Chondrocyte (in vitro differentiated cells): Measurements from ENCODE around the gene FAM168A. TPM values are rescaled to one million over a fixed set of nuclear protein-coding genes. Genes with fewer than 3 reads are reported as not detected.

ENCODE experiments used
- DNase-seq: peaks from one replicate; pipeline ENCODE4 v3.0.0; 2021; ENCODE audit warnings: mixed read lengths, low spot score
- H3K27ac Mint-ChIP-seq: one replicate; pipeline ENCODE4 v1.8.0; 2021; ENCODE audit warnings: mild to moderate bottlenecking, moderate library complexity, mixed read lengths; ENCODE audit not compliant: unreplicated experiment
- H3K27me3 Mint-ChIP-seq: 2 replicates; pipeline ENCODE4 v1.8.0; 2021; ENCODE audit warnings: low read depth, mixed read lengths
- H3K36me3 Mint-ChIP-seq: 2 replicates; pipeline ENCODE4 v1.8.0; 2021; ENCODE audit warnings: low read depth, mixed read lengths
- H3K4me1 Mint-ChIP-seq: 2 replicates; pipeline ENCODE4 v1.8.0; 2021; ENCODE audit warnings: low read depth, mild to moderate bottlenecking, mixed read lengths
- H3K4me3 Mint-ChIP-seq: one replicate; pipeline ENCODE4 v1.8.0; 2021; ENCODE audit warnings: mild to moderate bottlenecking, moderate library complexity, mixed read lengths; ENCODE audit not compliant: unreplicated experiment
- H3K9me3 Mint-ChIP-seq: 2 replicates; pipeline ENCODE4 v1.8.0; 2021; ENCODE audit warnings: low read depth, mixed read lengths
- total RNA-seq: library from RNA; stranded (reverse); gene quantifications from 3 replicates; pipeline ENCODE4 v1.2.1, GENCODE V29; 2021
- TF ChIP-seq, protein P1 (sequence below): fragments of 200-600 bp; sonication (generic); IDR thresholded peaks from 2 replicates; pipeline ENCODE4 v1.5.0; 2021; ENCODE audit warnings: antibody characterized with exemption, mild to moderate bottlenecking, moderate library complexity

Gene FAM168A
- total RNA-seq, 1 donor from 2014 or later, result 53.7 TPM

DNA sequence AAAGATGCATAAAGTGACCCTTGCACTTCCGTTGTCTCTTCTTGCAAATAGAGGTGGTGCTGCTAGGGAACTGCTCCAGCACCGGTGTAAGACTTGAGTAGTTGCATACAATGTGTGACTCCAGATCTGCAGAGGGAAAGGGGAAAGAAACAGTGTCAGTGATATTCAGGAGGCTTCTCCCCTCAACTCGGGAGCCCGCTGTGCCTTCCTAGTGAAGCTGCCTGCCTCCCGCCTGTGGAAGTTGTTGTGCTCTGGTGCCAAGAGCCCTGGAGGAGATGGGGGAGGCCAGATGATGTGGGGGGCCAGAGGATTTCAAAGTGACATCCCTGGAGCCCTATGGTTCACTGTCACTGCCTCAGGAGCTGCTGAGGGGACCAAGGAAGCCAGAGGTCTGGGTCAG is 191.3 kb downstream of the FAM168A start:
- Mint-ChIP-seq H3K4me3 (no peak overlapping the region), H3K9me3 (no peaks in the 10 kb centered on the region), H3K36me3 (peaks cover 18% of the 10 kb centered on the region), H3K27ac (no peak overlapping the region), H3K4me1 (peaks cover 13% of the 10 kb centered on the region), H3K27me3 (no peaks in the 10 kb centered on the region)
- no peak for DNase-seq
- TF ChIP-seq, protein P1, sequence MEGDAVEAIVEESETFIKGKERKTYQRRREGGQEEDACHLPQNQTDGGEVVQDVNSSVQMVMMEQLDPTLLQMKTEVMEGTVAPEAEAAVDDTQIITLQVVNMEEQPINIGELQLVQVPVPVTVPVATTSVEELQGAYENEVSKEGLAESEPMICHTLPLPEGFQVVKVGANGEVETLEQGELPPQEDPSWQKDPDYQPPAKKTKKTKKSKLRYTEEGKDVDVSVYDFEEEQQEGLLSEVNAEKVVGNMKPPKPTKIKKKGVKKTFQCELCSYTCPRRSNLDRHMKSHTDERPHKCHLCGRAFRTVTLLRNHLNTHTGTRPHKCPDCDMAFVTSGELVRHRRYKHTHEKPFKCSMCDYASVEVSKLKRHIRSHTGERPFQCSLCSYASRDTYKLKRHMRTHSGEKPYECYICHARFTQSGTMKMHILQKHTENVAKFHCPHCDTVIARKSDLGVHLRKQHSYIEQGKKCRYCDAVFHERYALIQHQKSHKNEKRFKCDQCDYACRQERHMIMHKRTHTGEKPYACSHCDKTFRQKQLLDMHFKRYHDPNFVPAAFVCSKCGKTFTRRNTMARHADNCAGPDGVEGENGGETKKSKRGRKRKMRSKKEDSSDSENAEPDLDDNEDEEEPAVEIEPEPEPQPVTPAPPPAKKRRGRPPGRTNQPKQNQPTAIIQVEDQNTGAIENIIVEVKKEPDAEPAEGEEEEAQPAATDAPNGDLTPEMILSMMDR, result no peak

DNA sequence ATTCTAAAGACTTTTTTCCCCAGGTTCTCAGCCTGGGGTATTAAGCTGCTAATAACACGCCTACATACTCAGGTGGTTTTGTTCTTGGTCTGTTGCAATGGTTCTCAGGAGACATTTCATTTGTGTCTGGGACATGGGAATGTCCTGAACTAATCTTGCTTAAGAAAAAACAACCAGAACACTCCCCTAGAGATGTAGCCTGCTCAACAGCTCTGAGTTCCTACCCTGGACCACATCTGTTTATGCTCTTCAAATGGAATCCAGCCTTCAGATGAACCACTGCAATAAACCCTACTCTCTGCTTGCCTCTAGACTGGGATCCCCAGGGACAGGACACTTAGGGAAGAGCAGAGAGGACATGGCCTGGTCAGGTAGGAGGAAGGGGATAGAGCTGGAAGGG is 191.8 kb downstream of the FAM168A start:
- DNase-seq, result no peak
- no peaks in the 10 kb centered on the region for H3K9me3 Mint-ChIP-seq
- no peak overlapping the region for H3K27ac Mint-ChIP-seq
- peaks cover 18% of the 10 kb centered on the region for H3K36me3 Mint-ChIP-seq
- no peaks in the 10 kb centered on the region for H3K27me3 Mint-ChIP-seq
- H3K4me1 Mint-ChIP-seq, result peaks cover 9% of the 10 kb centered on the region
- TF ChIP-seq, protein P1, result no peak
- H3K4me3 Mint-ChIP-seq, result no peak overlapping the region

DNA sequence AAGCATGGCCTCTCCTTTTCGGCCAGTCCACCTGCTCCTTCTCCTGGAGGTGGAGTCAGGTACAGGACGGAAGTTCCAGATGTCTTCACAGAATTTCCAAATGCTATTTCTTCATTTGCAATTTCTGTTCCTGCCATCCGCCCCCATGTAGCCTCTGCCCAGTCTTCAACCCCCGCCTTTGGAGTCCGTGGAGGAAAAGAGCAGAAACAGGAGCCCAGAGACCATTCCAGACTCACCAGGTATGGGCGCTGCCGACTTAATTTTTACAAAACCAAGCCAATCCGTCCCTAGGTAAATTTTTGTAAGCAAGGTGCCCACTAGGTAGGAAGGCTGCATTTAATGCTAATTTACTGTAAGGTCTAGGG is 192.8 kb downstream of the FAM168A start:
- Mint-ChIP-seq H3K4me3 (no peak overlapping the region), H3K36me3 (peaks cover 18% of the 10 kb centered on the region), H3K9me3 (no peaks in the 10 kb centered on the region), H3K27ac (no peak overlapping the region), H3K4me1 (peaks cover under 1% of the 10 kb centered on the region), H3K27me3 (no peaks in the 10 kb centered on the region)
- no peak for DNase-seq
- TF ChIP-seq, protein P1, result no peak

DNA sequence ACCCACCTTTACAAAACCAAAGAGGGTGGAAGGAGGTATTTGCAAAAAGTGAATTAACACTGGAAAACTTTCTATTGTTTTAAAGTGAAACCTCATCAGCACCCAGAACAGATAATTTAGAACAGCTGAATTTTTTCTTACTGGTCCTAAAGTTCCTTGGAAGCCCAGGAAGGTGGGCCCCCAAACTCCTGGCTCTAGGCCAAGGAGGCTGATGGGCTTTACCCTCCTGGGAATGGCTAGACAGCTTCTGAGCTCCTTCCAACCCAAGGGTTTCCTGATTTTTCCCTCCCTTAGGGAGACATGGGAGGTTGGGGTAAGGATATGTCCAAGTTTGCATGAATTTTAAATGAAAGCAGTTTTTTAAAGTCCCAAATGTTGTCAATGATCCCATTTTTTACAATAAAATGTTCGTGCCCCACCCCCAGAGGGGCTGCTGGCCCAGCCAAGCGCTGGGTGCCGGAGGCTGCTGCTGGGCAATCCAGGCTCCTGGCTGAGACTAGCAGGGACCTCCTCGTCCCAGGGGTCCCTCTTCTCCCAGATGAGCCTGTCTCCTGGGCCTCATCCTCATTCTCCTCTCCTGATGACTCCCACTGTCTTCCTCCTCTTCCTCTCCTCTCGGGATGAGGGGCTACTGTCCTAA is 193.3 kb downstream of the FAM168A start:
- DNase-seq, result no peak
- Mint-ChIP-seq H3K9me3 (no peaks in the 10 kb centered on the region), H3K4me1 (no peaks in the 10 kb centered on the region), H3K27ac (no peak overlapping the region), H3K4me3 (no peak overlapping the region), H3K36me3 (peaks cover 16% of the 10 kb centered on the region), H3K27me3 (no peaks in the 10 kb centered on the region)
- TF ChIP-seq, protein P1, result no peak

DNA sequence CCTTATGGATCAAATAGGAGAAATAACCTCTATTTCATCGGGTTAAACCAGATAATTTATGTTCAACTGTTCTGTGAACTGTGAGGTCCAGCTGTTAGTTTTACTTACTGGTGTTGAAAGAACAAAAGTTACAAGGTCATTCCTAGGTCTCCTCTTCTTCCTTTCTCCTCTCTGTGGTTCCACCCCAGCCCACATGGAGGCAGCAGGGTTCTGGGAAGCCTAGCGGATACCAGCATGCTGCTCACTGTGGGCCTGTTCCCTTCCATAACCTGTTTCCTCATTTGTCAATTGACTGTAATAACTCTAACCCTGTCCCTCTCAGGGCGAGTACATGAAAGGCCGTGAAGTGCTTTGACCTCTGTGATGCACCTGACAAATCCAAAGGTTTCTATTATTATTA is 193.9 kb downstream of the FAM168A start:
- no peaks in the 10 kb centered on the region for H3K27me3 Mint-ChIP-seq
- no peak overlapping the region for H3K27ac Mint-ChIP-seq
- H3K9me3 Mint-ChIP-seq, result no peaks in the 10 kb centered on the region
- peaks cover 5% of the 10 kb centered on the region for H3K4me1 Mint-ChIP-seq
- peaks cover 12% of the 10 kb centered on the region for H3K36me3 Mint-ChIP-seq
- DNase-seq, result no peak
- H3K4me3 Mint-ChIP-seq, result no peak overlapping the region
- TF ChIP-seq, protein P1, result peak; percentile 85
